ENCODE results near the gene CTTNBP2. TPM values are rescaled to one million over a fixed set of nuclear protein-coding genes. Genes with fewer than 3 reads are reported as not detected.

CTTNBP2 gene
- total RNA-seq, 1 donor from 2014 or later: not detected

GRCh38 chr7:117750612-117751563, 122.4 kb downstream of the CTTNBP2 start:
- Mint-ChIP-seq H3K9me3 (no peaks in the 10 kb centered on the region), H3K4me3 (no peak overlapping the region), H3K27me3 (peaks cover 4% of the 10 kb centered on the region), H3K36me3 (ENCODE audit: low read depth) (no peaks in the 10 kb centered on the region), H3K4me1 (no peaks in the 10 kb centered on the region), H3K27ac (no peak overlapping the region)
- no peak for DNase-seq
- intact Hi-C loops (cut with micrococcal nuclease): loop anchor here (2.0 to 10.0 kb wide), 2 partner anchors 354 to 402 kb away; no protein-coding TSS in a partner anchor

- Mint-ChIP-seq H3K4me1 (no peaks in the 10 kb centered on the region), H3K27me3 (peaks cover 1% of the 10 kb centered on the region), H3K4me3 (no peak overlapping the region), H3K9me3 (no peaks in the 10 kb centered on the region), H3K27ac (no peak overlapping the region), H3K36me3 (ENCODE audit: low read depth) (no peaks in the 10 kb centered on the region)
- no peak for DNase-seq
- intact Hi-C loops (cut with micrococcal nuclease): no loop called here
These were observed 131.3 kb downstream of the CTTNBP2 start for GRCh38 chr7:117741962-117742361.

DNA sequence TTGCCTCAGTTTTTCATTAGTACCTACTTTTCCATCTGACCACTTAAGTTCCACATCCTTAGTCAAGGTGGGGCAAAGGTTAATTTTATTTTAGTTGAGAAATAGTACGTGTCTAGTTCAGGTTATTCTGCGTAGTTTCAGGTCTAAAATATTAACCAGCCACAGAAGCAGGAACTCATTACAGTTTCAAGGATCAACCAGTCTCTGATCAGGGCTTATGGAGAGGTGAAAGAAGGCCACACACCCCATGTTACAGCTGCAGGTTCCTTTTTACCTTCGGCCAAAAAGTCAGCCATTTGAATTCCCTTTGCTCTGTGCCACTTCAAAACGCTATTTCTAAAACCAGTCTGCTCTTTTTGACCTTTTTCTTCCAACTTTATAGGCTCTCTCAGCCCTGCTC, 134.2 kb downstream of the CTTNBP2 start:
- Mint-ChIP-seq H3K9me3 (no peaks in the 10 kb centered on the region), H3K4me3 (no peak overlapping the region), H3K27ac (no peak overlapping the region), H3K36me3 (ENCODE audit: low read depth) (no peaks in the 10 kb centered on the region), H3K4me1 (no peaks in the 10 kb centered on the region), H3K27me3 (no peaks in the 10 kb centered on the region)
- no peak for DNase-seq
- intact Hi-C loops (cut with micrococcal nuclease): no loop called here

GRCh38 chr7:117737926-117738325, 135.3 kb downstream of the CTTNBP2 start:
- H3K4me3 Mint-ChIP-seq: no peak overlapping the region
- H3K27ac Mint-ChIP-seq: no peak overlapping the region
- no peaks in the 10 kb centered on the region for H3K27me3 Mint-ChIP-seq
- DNase-seq: no peak
- intact Hi-C loops (cut with micrococcal nuclease): no loop called here
- H3K36me3 Mint-ChIP-seq (ENCODE audit: low read depth): no peaks in the 10 kb centered on the region
- H3K4me1 Mint-ChIP-seq: no peaks in the 10 kb centered on the region
- H3K9me3 Mint-ChIP-seq: no peaks in the 10 kb centered on the region

DNA sequence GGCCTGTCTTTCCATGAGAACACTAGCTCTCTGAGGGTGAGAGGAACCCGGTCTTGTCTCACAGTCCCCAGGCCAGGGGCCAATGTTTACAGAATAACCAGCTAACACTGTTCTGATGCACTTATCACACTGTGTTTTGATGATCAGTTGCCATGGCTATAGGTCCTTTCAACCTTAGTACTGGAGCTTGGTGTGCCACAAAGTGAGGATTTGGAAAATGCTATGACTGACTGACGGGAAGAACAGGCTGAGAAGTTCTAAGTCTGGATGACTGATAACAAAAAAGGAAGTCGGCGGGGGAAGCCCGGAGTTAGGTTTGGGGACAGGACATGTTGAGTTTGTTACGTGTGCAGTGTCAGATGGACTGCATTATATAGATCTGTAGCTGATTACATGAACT, 141.8 kb downstream of the CTTNBP2 start:
- no peaks in the 10 kb centered on the region for H3K9me3 Mint-ChIP-seq
- H3K4me3 Mint-ChIP-seq: no peak overlapping the region
- intact Hi-C loops (cut with micrococcal nuclease): no loop called here
- peak overlapping the region; percentile 54 for H3K27ac Mint-ChIP-seq
- peak; percentile 60 for DNase-seq
- no peaks in the 10 kb centered on the region for H3K36me3 Mint-ChIP-seq (ENCODE audit: low read depth)
- H3K27me3 Mint-ChIP-seq: peaks cover 2% of the 10 kb centered on the region
- H3K4me1 Mint-ChIP-seq: peaks cover 2% of the 10 kb centered on the region

- Mint-ChIP-seq H3K27me3 (peaks cover 2% of the 10 kb centered on the region), H3K9me3 (no peaks in the 10 kb centered on the region), H3K4me1 (peaks cover 2% of the 10 kb centered on the region), H3K36me3 (ENCODE audit: low read depth) (no peaks in the 10 kb centered on the region), H3K4me3 (no peak overlapping the region), H3K27ac (no peak overlapping the region)
- no peak for DNase-seq
- intact Hi-C loops (cut with micrococcal nuclease): no loop called here
These were observed 142.9 kb downstream of the CTTNBP2 start for GRCh38 chr7:117730390-117730789.

GRCh38 chr7:117728890-117729624, 144.2 kb downstream of the CTTNBP2 start:
- peaks cover 2% of the 10 kb centered on the region for H3K27me3 Mint-ChIP-seq
- intact Hi-C loops (cut with micrococcal nuclease): no loop called here
- DNase-seq: no peak
- H3K36me3 Mint-ChIP-seq (ENCODE audit: low read depth): no peaks in the 10 kb centered on the region
- H3K4me3 Mint-ChIP-seq: no peak overlapping the region
- peaks cover 2% of the 10 kb centered on the region for H3K4me1 Mint-ChIP-seq
- H3K9me3 Mint-ChIP-seq: no peaks in the 10 kb centered on the region
- no peak overlapping the region for H3K27ac Mint-ChIP-seq

DNA sequence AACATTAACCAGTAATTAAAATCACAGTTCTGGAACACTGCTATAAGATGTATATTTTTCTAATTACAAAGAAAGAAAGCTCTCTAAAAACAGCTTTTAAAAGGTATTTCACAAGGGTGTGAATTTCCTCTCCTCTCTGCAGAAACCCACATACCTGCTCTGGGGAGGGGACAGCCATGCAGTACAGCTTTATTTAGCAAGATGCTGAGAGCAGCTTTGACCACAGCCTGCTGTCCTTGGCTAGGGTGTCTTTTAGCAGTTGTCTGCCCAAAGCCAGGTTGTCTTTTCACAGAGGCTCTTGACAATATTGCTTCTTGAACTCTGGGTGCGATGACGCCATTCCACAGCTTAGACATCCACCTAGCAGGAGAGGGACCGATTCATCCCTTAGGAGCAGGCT, 148.3 kb downstream of the CTTNBP2 start:
- H3K36me3 Mint-ChIP-seq (ENCODE audit: low read depth): no peaks in the 10 kb centered on the region
- H3K4me1 Mint-ChIP-seq: no peaks in the 10 kb centered on the region
- intact Hi-C loops (cut with micrococcal nuclease): no loop called here
- H3K9me3 Mint-ChIP-seq: no peaks in the 10 kb centered on the region
- no peaks in the 10 kb centered on the region for H3K27me3 Mint-ChIP-seq
- no peak overlapping the region for H3K27ac Mint-ChIP-seq
- DNase-seq: no peak
- no peak overlapping the region for H3K4me3 Mint-ChIP-seq

DNA sequence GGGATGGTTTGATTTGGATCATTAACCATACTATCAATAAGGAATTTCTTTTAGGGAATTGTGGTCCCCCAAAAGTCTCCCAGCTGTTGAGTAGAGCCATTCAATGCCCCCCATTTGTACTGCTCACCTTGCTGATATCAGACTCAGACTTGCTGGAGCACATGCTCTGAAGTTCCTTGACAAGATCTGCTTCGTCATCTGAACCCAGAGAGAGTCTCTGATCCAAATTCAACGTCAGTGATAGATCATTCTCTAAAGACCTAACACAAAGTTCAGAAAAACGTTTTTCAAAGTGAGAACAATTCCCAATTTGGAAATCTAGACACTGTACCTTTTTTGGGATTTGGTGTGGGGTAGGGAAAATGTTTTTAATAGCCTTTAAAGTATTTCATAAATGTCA, 153.9 kb downstream of the CTTNBP2 start:
- H3K4me3 Mint-ChIP-seq: no peak overlapping the region

GRCh38 chr7:117718116-117718835, 155.0 kb downstream of the CTTNBP2 start:
- Mint-ChIP-seq H3K4me3 (no peak overlapping the region), H3K4me1 (no peaks in the 10 kb centered on the region), H3K27me3 (no peaks in the 10 kb centered on the region), H3K27ac (no peak overlapping the region), H3K9me3 (no peaks in the 10 kb centered on the region), H3K36me3 (ENCODE audit: low read depth) (no peaks in the 10 kb centered on the region)
- no peak for DNase-seq
- intact Hi-C loops (cut with micrococcal nuclease): loop anchor here (10.0 kb wide), 2 partner anchors 323 to 503 kb away; no protein-coding TSS in a partner anchor

More for the DNA sequence above, 153.9 kb downstream of the CTTNBP2 start:
- H3K4me1 Mint-ChIP-seq: no peaks in the 10 kb centered on the region
- no peaks in the 10 kb centered on the region for H3K9me3 Mint-ChIP-seq
- H3K27ac Mint-ChIP-seq: no peak overlapping the region
- intact Hi-C loops (cut with micrococcal nuclease): loop anchor here (10.0 kb wide), 2 partner anchors 325 to 505 kb away; no protein-coding TSS in a partner anchor
- DNase-seq: no peak
- H3K27me3 Mint-ChIP-seq: no peaks in the 10 kb centered on the region
- no peaks in the 10 kb centered on the region for H3K36me3 Mint-ChIP-seq (ENCODE audit: low read depth)

DNA sequence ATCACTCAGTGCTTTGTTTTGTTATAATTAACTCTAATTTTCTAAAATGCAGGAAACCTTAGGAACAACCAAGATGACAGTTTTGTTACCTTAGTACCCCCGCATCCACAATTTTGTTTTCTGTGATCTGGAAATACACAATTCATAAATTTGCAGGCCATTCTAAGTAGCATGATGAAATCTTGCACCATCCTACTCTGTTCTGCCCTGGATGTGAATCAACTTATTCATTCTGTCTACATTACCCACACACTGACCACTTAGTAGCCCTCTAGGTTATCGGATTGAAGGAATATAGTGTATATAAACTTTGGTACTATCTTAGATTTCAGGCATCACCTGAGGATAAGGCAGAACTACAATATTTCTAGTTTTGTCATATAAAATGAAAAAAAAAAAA, 155.9 kb downstream of the CTTNBP2 start:
- Mint-ChIP-seq H3K4me1 (no peaks in the 10 kb centered on the region), H3K36me3 (ENCODE audit: low read depth) (no peaks in the 10 kb centered on the region), H3K4me3 (no peak overlapping the region), H3K9me3 (no peaks in the 10 kb centered on the region), H3K27ac (no peak overlapping the region), H3K27me3 (peaks cover 2% of the 10 kb centered on the region)
- intact Hi-C loops (cut with micrococcal nuclease): loop anchor here (10.0 kb wide), 2 partner anchors 323 to 503 kb away; no protein-coding TSS in a partner anchor
- DNase-seq: no peak

DNA sequence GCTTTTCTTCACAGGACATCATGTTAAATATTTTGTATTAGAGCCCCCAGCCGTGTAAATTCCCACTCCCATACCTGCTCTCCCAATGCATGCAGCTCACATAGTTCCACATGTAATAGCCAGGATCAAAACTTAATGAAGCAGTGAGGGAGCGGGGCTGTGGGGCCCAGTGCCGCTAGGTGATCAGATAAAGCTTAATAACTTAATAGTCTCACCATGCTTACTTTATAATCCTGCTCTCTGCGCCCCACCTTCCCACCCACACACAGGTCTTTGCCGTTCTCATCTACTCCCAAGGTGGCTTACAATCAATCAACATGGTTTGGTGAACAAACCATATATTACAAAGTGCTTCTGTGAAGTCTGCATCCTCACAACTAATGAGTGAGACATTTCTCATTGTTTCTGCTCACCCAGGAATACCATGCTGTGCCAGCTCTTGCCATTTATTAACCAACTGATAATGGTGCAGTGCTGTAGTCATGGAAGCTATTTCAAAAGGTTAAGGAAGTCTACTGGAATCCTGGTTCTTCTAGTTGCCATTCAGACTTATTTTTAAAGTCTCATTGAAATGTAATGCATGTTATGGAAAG, 156.4 kb downstream of the CTTNBP2 start:
- Mint-ChIP-seq H3K4me1 (peaks cover 2% of the 10 kb centered on the region), H3K4me3 (no peak overlapping the region), H3K36me3 (ENCODE audit: low read depth) (no peaks in the 10 kb centered on the region), H3K27me3 (peaks cover 3% of the 10 kb centered on the region), H3K27ac (no peak overlapping the region), H3K9me3 (no peaks in the 10 kb centered on the region)
- no peak for DNase-seq
- intact Hi-C loops (cut with micrococcal nuclease): loop anchor here (10.0 kb wide), 2 partner anchors 322 to 502 kb away; no protein-coding TSS in a partner anchor

- peaks cover 2% of the 10 kb centered on the region for H3K4me1 Mint-ChIP-seq
- H3K27me3 Mint-ChIP-seq: peaks cover 3% of the 10 kb centered on the region
- H3K9me3 Mint-ChIP-seq: no peaks in the 10 kb centered on the region
- no peak overlapping the region for H3K4me3 Mint-ChIP-seq
- no peaks in the 10 kb centered on the region for H3K36me3 Mint-ChIP-seq (ENCODE audit: low read depth)
- intact Hi-C loops (cut with micrococcal nuclease): loop anchor here (10.0 kb wide), 2 partner anchors 321 to 501 kb away; no protein-coding TSS in a partner anchor
- no peak overlapping the region for H3K27ac Mint-ChIP-seq
- DNase-seq: peak; percentile 63
These were observed 157.3 kb downstream of the CTTNBP2 start for GRCh38 chr7:117715784-117716445.
